Right lobe of liver (tissue), 4 donors: Measurements from ENCODE around the gene ACVRL1.

ENCODE experiments used
- POLR2A ChIP-seq: fragments of 450-650 bp; IDR thresholded peaks from one replicate; pipeline ENCODE4 v1.6.1; 2017; ENCODE audit warnings: antibody characterized with exemption, mild to moderate bottlenecking
- TF ChIP-seq, protein P1 (sequence below), 4 donors: fragments of 200-600 bp in 3 of 4; fragments of 450-650 bp in 1 of 4; IDR thresholded peaks; one replicate each; pipeline versions ENCODE4 v1.5.1 to v1.8.0; 2016 to 2022; ENCODE audit warnings: antibody characterized with exemption in 4 of 4, mild to moderate bottlenecking in 2 of 4
- donor health status: DM: no; HTN: no; CAD: no.
- donor health status: DM: no; HTN: no; CAD: no.
- donor health status: DM: no; HTN: yes; CAD: no.

DNA sequence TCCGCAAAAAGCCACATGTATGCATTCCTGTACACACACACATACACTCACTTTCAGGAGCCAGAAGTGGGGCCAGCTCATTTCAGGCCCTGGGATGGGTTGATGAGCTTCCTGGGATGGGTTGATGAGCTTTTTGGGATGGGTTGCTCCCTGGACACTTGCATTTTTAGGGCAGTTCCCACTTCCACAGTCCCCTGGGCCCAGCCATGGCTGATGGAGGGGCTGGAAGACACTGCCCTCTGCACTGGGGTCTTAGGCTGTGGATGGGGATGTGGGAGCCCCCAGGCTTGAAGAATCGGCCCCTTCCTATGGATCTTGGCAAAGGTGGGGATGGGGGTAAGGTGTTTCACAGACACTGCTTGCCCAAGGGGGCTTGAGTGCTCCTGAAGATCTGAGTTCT is 12.7 kb downstream of the ACVRL1 start:
- TF ChIP-seq, protein P1, sequence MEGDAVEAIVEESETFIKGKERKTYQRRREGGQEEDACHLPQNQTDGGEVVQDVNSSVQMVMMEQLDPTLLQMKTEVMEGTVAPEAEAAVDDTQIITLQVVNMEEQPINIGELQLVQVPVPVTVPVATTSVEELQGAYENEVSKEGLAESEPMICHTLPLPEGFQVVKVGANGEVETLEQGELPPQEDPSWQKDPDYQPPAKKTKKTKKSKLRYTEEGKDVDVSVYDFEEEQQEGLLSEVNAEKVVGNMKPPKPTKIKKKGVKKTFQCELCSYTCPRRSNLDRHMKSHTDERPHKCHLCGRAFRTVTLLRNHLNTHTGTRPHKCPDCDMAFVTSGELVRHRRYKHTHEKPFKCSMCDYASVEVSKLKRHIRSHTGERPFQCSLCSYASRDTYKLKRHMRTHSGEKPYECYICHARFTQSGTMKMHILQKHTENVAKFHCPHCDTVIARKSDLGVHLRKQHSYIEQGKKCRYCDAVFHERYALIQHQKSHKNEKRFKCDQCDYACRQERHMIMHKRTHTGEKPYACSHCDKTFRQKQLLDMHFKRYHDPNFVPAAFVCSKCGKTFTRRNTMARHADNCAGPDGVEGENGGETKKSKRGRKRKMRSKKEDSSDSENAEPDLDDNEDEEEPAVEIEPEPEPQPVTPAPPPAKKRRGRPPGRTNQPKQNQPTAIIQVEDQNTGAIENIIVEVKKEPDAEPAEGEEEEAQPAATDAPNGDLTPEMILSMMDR (IDR thresholded peaks at IDR 0.05) = no peak
- TF ChIP-seq POLR2A = no peak
